Stromal cell of bone marrow (primary cell): ENCODE measurements around the gene PKN3.

Experiments
- DNase-seq: peaks from one replicate; pipeline ENCODE4 v3.0.0-alpha.2; 2012; ENCODE audit warnings: low read depth

Gene PKN3

DNA sequence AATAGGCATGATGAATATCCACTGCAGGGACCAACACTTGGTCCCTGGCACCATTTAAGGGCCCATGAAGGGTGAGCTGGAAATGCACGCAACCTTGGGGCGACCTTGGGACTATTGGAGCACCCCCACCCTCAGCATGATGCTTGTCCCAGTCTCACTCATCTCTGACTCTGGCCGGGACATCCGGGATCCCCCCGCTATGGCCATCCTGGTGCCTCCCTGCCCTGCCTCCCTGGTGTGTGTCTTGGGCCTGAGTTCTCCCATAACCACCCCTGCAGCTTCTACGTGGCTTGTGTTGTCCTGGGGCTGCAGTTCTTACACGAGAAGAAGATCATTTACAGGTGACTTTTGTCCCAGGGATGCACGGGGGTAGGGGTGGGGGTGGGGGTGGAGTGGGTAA, 15.7 kb downstream of the PKN3 start:
- DNase-seq, result no peak

DNA sequence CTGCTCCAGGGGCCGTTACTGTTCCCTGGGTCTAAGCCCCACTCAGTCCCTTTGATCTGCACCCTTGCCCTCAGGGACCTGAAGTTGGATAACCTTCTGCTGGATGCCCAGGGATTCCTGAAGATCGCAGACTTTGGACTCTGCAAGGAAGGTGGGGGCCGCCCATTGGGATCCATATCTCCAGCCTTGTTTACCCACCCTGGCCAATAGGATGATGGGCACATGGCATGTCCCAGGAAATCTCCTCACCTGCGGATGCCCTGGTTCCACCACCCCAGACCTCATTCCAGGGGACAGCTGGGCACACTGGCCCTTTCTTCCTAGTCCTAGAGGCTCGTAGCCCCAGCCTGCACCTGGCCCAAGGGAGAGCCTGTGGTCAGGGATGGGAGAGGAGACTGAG, 16.2 kb downstream of the PKN3 start:
- DNase-seq, result no peak

- no peak for DNase-seq
These were observed 17.8 kb downstream of the PKN3 start for GRCh38 chr9:128719919-128720605.

- no peak for DNase-seq
These were observed 18.7 kb downstream of the PKN3 start for GRCh38 chr9:128720841-128721486.

- no peak for DNase-seq
These were observed 19.2 kb downstream of the PKN3 start for GRCh38 chr9:128721487-128722010.

- DNase-seq, result no peak
These were observed 20.4 kb downstream of the PKN3 start for GRCh38 chr9:128722380-128723351.

- DNase-seq, result no peak
These were observed 21.1 kb downstream of the PKN3 start for GRCh38 chr9:128723352-128723865.

GRCh38 chr9:128723866-128724743, 21.8 kb downstream of the PKN3 start, which contains the start of gene ZDHHC12:
ZDHHC12 (minus strand) TSS chr9:128724127; CDS start chr9:128724093, 34 bp downstream.
- peak; percentile 79 for DNase-seq

DNA sequence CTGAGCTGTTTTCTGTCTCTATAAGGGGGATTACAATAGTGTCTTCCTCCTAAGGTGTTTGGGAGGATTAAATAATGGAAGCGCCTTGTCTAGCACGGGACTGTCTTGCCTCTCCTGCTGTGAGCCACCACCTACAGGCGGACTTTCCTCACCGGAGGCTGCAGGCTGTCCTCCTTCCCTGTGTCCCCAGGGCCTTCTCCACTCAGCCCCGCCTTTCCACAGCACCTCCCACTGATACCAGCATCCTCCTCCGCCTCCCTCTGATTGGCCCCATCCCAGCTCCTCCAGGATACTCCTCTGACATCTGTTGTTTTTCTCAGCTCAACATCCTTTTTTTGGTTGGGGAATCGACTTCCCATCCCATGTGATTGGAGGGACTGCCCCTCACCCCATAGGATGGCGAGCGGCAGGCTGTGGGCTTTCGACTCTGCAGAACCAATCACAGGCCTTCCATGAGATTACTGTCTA, 22.5 kb downstream of the PKN3 start:
- DNase-seq, result peak; percentile 50

DNA sequence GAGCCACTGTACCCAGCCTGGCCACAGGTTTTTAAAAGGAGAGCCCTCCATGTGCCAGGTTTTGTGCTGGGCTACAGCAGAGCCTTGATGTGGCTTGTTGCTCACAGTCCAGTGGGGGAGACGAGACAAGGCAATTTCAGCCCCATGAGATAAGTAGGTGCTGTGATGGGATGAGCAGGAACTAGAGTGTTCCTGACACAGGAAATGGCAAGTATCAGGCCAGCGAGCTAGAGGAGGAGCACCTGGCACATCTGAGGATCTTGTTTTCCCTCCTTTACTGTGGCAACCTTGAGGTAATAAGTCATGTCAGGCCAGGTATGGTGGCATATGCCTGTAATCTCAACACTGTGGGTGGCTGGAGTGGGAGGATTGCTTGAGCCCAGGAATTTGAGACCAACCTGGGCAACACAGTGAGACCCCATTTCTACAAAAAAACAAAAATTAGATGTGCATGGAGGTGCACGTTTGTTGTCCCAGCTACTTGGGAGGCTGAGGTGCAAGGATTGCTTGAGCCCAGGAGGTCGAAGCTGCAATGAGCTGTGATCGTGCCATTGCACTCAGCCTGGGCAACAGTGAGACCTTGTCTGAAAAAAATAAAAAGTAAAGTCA, 25.4 kb downstream of the PKN3 start:
- DNase-seq, result no peak

DNA sequence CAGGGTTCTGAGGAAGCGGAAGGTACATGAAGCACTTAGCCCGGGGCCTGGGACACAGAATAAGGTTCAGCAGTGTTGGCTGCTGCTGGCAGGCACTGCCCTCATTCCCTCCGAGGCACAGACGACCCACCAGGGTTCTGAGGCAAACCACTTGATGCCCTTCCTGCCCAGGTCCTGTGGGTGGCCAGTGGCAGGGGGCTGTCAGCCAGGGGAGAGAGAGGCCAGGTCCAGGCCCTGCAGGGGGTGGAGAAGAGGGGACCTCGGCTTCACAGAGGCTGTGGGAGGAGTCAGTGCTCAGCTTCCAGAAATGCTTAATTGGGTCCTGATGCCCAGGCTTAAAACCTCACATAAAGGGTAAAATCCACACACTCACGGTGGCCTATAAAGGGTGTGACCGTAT, 26.0 kb downstream of the PKN3 start:
- DNase-seq, result no peak

- DNase-seq, result no peak
These were observed 27.0 kb downstream of the PKN3 start for GRCh38 chr9:128729302-128729701.

- DNase-seq, result no peak
These were observed 27.6 kb downstream of the PKN3 start for GRCh38 chr9:128729766-128730517.

GRCh38 chr9:128731093-128731492, 28.8 kb downstream of the PKN3 start:
- no peak for DNase-seq

DNA sequence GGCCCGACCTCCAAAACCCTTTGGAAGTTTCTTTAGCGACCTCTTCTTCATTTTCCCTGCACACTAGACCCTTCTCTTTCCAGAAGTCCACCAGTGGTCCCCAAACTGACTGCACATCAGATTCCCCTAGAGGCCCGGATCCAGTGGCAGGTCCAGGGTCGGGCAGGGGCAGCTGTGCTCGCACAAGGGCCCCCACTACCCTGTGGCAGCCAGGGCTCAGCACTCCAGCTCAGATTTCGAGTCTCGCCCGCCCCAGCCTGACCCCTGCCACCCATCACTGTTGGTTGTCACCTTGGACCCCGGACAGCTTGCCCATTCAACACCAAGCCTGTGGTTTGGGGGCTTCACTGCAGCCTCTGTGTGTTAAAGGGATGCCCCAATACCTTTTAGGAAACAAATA, 29.4 kb downstream of the PKN3 start:
- no peak for DNase-seq

GRCh38 chr9:128732576-128732975, 30.3 kb downstream of the PKN3 start:
- no peak for DNase-seq

GRCh38 chr9:128733256-128733655, 31.0 kb downstream of the PKN3 start:
- DNase-seq, result peak; percentile 45

- no peak for DNase-seq
These were observed 33.1 kb downstream of the PKN3 start for GRCh38 chr9:128735373-128735772.

DNA sequence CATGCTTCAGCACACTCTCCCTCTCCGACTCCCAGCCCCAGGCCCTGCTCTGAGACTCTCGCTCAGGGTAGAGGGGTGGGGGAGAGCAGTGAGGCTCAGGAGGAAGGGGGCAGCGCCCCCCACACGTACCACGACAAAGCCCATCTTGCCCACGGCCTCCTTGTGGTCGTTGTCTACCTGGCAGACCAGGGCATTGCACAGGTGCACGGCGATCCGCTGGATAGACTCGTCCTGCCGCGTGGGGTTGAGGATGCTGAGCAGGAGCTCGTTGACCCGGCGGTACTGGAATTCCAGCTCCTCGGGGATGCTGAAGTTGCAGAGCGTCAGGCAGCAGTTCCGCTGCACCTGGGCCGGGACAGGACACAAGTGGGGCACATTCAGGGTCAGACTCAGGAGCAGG, 40.1 kb downstream of the PKN3 start:
- no peak for DNase-seq

DNA sequence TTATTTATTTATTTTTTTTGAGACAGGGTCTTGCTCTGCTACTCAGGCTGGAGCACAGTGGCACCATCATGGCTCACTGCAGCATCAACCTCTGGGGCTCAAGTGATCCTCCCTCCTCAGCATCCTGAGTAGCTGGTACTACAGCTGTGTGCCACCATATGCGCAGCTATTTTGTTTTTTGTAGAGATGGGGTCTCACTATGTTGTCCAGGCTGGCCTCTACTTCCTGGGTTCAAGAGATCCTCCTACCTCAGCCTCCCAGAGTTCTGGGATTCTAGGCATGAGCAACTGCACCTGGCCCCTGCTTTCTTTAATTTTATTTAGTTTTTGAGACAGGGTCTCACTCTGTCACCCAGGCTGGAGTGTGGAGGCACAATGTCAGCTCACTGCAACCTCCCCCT, 41.1 kb downstream of the PKN3 start:
- DNase-seq, result no peak
